GM18519 (cell line): ENCODE results near the gene ZNF473.
"Not testable (repeated sequence)": the region's sequence is repeated elsewhere in the genome, so short reads cannot be mapped to it uniquely, and the experiment has no call there.

ENCODE experiments used
- ATAC-seq: cut with Tn5 transposase; IDR thresholded peaks from one replicate; pipeline ENCODE4 v1.9.1; 2021; ENCODE audit warnings: mild to moderate bottlenecking, moderate library complexity; ENCODE audit not compliant: unreplicated experiment, low FRiP score

Gene ZNF473

DNA sequence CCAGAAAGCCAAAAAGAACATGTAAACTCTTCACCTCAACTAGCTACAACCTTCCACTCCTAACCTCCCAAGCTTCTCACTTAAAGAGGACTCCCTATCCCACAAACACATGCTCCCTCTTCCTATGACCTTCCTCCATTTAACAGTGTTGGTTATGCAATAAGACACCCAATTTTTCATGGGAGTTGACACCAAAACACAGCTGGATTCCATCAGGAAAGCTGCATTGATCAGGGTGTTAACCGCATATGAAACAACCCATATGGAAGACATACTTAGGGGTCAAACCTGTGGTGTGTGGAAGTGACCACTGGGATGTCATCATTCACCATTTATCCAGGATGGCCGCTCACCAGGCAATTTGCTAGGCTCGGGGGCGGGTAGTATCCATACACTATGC is 21.9 kb downstream of the ZNF473 start:
- ATAC-seq: no peak

DNA sequence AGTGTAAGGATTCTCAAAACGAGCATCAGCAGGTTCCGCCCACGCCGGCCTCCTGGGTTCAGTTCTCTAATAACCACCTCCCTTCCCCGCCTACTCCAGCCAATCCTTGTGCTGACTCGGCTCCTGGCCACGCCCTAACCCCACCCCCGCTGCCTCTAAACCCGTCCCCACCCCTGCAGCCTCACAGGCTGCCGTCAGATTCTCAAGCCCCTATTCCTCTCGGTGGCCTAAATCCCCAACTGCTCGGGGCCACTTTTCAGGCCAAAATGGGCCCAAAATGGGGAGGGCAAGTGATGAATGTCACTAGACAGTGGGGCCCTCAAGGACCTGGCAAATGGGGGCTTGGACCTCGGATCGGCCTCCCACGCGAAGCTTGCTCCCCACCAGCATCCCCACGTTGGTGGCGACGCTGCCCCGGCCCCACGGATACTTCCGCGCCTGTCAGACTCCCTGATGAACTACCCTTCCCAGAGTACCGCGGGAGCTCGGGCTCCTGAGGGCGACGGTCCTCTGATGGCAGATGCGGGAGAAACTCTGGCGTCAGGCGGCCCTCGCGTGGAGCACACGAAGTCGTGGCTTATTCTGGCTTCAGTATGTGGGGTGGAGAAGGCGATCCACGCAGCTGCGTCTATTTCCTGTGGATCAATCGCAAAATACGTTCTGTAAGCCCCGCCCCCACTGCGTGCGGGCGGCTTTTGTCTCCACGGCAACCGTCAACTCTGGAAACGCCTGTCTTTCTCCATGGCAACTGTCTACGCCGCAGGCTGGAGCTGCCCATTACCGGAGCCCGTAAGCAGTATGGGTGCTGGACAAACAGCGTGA is 24.8 kb downstream of the ZNF473 start:
- no peak for ATAC-seq

DNA sequence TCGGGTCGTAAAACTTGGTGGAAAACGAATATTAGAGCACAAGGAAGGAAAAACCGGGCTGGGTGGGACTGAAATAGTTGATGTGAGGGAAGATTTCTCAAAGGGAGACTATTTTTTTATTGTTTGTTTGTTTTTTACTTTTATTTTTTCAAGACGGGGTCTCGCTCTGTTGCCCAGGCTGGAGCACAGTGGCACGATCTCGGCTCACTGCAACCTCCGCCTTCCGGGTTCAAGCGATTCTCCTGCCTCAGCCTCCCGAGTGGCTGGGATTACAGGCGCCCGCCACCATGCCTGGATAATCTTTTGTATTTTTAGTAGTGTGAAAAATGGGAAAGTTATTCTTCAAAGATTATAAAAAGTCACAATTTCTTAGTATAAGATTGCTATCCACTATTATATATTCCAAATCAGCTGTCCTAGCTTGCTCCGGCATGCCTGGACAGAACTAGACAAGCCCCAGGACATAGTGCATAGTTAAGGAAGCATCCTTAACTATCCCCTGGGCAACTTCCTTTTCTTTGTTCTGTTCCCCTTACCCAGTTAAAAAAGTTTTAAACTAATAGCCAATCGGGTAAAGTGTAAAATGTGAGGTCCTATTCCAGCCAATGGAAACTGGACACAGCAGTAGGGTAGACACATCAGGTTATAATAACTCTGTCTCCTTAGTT is 25.6 kb downstream of the ZNF473 start:
- not testable (repeated sequence) for ATAC-seq

DNA sequence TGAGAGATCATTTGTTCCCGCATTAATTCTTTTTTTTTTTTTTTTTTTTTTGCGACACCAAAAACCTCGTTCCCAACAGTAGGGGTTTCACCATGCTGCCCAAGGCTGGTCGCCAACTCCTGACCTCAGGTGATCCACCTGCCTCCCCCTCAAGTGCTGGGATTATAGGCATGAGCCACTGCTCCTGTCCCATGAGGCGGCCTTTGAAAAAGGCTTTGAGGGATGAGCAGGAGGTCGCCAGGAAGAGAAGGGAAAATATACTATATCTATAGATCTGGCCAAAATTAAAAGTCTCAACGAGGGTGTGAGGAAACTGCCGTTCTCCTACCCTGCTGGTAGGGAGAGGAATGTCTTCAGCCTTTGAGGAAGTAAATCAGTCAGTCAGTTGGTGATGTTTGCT is 26.2 kb downstream of the ZNF473 start:
- no peak for ATAC-seq

DNA sequence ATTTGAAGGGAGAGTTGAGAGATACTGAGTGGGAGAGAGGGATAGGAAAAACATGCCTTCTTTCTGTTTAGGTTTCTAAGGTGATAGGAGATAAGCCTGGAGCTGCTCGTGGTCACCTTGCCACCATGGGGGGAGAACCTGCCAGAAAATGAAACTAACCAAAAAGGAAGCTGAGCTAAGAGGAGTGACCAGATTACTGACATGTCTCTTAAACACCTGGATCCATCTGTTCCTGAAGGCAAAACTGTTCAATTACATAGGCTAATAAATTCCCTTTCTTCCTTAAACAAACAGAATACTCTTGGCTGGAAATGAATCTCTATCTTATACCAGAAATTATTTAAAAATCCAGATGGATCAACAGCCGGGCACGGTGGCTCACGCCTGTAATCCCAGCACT is 27.3 kb downstream of the ZNF473 start:
- ATAC-seq: no peak

DNA sequence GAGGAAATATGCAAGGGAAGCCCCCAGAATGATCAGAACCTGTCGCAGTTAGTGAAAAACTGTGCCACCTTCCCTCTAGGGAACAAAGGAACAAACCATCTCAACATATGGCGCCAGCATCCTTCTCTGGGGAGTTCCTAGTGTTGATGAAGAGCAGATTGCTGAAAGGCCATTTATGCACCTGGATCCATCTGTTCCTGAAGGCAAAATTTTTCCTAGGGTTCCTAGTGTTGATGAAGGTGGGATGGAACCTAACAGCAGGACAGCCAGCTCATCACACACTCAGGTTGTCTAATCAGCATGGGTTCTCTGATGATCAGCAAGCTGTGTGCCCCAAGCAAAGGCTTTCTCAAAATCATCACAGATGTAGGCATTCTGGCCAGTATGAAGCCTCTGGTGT is 32.6 kb downstream of the ZNF473 start:
- ATAC-seq: no peak

DNA sequence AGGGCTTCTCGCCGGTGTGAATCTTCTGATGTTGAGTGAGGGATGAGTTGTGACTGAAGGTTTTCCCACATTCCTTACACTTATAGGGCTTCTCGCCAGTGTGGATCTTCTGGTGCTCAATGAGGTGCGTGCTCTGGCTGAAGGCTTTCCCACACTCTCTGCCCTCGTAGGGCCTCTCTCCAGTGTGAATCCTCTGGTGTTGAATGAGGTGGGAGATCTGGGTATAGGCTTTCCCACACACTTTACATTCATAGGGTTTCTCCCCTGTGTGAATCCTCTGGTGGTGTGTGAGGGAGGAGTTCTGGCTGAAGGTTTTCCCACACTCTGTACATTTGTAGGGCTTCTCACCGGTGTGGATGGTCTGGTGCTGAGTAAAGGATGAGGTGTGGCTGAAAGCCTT is 33.2 kb downstream of the ZNF473 start:
- no peak for ATAC-seq

DNA sequence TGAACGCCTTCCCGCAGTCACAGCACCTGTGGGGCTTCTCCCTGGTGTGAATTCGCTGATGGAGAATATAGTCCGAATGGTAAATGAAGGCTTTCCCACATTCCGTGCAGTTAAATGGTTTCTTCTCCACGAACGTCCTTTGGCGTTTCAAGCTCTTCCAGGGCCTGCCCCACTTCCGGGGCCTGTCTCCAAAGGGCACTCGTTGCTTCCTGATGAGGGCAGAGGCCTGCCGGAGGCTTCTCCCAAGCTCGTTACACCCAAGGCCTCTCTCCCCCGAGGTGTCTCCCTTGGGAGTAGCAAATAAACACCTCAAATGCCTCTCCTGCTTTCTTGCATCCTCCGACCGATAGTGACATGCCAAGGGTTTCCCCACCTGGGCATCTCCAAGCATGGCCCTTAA is 34.3 kb downstream of the ZNF473 start:
- ATAC-seq: no peak

DNA sequence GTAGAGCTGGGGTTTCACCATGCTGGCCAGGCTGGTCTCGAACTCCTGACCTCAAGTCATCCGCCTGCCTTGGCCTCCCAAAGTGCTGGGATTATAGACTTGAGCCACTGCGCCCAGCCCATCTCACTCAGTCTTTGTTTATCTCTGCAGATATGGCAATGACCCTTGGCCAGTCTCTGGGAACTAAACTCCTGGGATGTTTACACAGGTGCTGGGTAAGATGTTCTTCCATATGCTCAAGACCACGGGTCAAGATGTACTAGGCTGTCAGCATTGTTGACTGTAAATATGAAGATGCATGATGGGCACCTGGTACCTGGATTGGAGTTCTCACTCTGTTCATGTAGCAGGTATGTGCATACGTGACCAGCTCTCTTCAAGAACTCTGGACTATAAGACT is 35.8 kb downstream of the ZNF473 start:
- no peak for ATAC-seq

DNA sequence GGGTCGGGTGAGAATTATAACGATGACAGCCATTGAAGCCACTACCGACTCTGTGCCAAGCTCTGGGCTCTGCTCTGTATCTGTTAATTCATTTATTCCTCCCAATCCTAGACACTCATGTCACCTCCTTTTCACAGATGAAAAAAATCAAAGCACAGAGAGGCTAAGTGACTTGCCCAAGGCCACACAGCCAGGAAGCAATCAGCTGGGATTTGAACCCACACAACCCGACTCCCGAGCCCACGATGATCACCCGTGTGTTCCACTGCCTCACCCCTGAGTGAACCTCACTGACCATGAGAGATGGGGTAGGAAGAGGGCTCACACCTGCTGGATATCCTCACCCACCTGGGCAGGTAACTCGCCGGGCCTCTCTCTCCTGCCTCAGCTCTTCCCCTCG is 40.1 kb downstream of the ZNF473 start:
- ATAC-seq: no peak

DNA sequence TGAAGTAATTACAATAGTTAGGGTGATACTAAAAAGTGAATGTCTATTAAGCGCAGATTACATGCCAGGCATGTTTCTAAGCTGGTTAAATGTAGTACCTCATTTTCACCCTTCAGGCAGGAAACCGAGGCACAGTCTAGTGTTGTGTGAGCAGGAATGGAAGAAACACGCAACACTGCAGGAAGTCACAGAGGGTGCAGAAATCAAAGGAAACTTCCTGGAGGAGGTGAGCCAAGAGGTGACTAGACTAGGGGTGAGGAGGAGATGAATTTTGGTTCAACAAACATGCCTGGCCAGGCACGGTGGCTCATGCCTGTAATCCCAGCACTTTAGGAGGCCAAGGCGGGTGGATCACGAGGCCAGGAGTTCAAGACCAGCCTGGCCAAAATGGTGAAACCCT is 41.8 kb downstream of the ZNF473 start:
- no peak for ATAC-seq

DNA sequence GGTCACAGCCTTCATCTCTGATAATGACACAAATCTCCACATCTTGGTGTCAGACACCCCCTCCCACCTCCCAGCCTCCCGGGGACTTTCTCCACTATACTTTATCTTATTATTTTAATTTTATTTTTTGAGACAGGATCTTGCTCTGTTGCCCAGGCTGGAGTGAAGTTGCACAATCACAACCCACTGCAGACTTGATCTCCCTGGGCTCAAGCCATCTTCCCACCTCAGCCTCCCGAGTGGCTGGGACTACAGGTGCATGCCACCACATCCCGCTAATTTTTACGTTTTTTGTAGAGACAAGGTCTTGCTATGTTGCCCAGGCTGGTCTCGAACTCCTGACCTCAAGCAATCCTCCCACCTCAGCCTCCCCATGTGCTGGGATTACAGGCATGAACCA is 42.6 kb downstream of the ZNF473 start:
- ATAC-seq: not testable (repeated sequence)

DNA sequence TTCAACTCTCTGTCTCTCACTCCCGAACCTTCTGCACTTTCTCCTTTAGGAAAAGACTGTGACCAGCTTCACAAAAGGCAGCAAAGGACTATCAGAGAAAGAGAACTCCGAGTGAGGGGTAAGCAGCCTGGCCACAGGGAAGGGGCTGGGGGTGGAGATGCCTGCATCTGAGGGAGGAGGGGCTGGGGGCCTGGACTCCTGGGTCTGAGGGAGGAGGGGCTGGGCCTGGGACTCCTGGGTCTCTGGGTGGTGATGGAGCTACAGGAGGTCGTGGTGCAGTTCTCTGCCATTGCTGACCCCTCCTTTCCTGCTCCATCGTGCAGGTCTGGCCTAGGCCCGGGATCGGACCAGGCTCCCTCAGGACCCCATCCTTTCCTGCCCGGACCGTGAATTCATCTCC is 49.3 kb downstream of the ZNF473 start:
- not testable (repeated sequence) for ATAC-seq

DNA sequence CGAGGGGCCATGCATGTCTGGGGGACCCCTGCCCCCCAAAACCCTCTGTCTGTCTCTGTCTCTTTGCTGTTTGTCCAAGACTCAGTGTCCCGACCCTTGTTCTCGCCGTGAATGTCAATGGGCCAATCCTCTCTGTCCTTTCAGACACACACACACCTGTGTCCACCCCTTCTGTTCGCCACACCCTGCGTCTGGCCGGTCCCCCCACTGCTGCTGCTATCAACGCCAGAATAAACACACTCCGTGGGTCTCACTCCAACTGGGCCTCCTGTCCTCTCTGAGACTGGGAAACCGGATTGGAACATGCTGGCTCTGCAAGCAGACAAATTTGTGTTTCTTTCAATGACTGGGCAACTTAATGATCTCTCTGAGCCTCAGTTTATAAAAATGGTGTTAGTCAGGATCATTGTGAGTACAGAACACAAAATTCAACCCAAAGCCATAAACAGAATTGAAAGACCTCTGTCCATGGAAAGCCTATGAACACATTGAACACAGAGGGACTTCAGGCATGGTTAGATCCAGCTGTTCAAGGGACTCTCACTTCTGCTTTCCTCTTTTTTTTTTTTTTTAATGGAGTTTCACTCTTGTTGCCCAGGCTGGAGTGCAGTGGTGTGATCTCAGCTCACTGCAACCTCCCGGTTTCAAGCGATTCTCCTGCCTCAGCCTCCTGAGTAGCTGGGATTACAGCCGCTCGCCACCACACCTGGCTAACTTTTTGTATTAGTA is 50.0 kb downstream of the ZNF473 start:
- not testable (repeated sequence) for ATAC-seq

DNA sequence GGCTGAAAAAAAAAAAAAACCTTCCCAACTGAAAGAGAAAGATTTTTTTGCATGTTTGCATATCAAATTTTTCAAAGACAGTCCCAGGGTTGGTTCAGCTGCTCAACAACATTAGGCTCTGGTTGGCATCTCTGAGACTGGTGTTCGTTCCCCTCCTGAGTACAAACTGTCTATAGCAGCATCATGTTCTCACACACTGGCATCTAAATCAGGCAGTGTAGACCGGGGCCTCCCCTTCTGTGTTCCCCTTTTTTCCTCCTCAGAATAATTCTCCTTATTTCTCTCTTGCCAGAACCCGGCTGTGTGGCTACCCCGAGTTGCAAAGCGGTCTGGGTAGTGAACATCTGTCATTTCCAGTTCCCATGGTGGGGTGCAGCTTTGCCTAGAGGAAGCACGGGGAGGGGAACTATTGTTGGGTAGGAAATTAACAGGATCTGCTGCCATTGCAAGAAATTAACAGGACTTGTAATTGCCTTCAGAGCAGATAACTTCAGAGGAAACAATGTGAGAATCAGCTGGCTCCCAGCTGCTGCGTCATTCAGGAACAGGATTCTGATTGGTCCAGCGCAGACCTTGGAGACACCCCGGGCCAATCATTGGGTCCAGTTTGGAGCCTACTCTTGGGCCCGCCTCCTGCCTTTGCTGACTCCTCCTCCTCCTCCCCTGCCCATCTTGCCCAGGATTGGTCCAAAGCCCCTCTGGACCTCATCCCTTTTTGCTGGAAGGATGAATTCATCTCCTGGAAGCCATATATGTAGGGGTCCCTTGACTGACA is 51.0 kb downstream of the ZNF473 start:
- ATAC-seq: not testable (repeated sequence)

DNA sequence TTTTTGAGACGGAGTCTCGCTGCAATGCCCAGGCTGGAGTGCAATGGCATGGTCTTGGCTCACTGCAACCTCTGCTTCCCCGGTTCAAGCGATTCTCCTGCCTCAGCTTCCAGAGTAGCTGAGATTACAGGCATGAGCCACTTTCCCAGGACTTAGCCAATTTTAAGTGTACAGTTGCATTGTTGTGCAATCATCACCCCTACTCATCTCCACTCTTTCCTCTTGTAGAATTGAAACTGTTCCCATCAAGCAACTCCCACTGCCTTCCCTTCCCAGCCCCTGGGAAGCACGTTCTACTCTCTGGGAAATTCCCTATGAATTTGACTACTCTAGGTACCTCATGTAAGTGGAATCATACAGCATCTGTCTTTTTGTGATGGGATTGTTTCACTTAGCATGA is 53.2 kb downstream of the ZNF473 start:
- not testable (repeated sequence) for ATAC-seq

DNA sequence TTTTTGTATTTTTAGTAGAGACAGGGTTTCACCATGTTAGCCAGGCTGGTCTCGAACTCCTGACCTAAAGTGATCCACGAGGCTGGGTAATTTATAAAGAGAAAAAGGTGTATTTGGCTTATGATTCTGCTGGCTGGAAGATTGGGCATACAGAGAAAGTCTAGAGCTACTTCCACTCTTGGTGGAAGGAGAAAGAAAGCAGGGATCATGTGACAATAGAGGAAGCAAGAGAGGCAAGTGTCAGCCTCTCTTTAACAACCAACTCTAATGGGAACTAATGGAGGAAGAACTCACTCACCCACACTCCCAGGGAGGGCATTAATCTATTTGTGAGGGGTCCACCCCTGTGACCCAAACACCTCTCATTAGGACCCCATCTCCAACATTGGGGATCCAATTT is 58.6 kb downstream of the ZNF473 start:
- not testable (repeated sequence) for ATAC-seq

DNA sequence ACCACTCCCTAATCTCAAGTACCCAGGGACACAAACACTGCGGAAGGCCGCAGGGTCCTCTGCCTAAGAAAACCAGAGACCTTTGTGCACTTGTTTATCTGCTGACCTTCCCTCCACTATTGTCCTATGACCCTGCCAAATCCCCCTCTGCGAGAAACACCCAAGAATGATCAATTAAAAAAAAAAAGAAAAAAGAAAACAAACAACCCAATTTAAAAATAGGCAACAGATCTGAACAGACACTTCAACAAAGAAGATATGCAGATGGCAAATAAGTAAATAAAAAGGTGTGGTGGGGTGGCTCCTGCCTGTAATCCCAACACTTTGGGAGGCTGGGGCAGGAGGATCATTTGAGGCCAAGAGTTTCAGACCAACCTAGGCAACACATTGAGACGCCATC is 61.3 kb downstream of the ZNF473 start:
- ATAC-seq: not testable (repeated sequence)

DNA sequence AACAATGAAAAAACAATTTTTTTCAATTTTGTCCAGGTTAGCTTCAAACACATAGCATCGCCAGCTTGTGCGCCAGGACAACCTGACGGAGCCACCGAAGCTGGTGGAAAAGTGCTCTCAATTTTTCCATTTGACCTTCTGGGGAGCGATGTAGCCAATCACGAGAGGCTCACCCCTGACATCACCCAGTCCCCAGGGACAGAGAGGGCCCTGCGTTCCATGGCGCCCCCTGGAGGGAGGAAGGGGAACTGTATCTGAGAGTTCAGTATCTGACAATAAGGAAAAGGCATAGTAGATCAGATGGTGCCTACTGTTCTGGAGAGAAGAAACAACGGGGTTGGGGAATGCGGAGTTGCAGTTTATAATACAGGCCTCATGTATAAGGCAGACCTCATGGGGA is 64.9 kb downstream of the ZNF473 start:
- not testable (repeated sequence) for ATAC-seq

DNA sequence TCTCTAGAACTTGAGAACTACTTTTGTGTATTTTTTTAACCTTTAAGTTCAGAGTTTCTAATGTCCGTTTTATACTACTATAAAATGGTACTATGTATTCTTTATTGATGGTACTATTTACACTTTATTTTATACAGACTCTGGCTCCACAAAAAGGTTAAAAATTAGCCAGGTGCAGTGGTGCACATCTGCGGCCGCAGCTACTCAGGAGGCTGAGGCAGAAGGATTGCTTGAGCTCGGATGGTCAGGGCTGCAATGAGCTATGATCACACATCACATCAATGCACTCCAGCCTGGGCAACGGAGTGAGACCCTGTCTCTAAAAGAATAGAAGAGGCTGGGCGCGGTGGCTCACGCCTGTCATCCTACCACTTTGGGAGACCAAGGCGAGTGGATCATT is 66.0 kb downstream of the ZNF473 start:
- not testable (repeated sequence) for ATAC-seq

DNA sequence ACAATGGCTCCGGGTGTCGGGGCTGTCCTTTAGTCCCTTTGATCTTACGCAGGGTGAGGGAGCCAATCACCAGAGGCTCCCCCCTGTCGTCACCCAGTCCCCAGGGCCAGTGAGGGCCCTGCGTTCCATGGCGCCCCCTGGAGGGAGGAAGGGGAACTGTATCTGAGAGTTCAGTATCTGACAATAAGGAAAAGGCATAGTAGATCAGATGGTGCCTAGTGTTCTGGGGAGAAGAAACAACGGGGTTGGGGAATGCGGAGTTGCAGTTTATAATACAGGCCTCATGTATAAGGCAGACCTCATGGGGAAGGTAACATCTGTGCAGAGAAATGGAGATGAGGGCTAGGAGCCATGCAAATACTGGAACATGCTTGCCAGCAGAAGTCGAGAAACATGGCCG is 66.8 kb downstream of the ZNF473 start:
- ATAC-seq: not testable (repeated sequence)
